ENCODE measurements around the gene RALGPS2.

GRCh38 chr1:178862864-178863263 is 137.8 kb downstream of the RALGPS2 start:
- no peak for TF ChIP-seq CTCF (IDR thresholded peaks at IDR 0.05; ENCODE audit: control extremely low read depth in 1 of 3, insufficient read depth in 1 of 3, low read depth in 1 of 3, low read length in 3 of 3)
- TF ChIP-seq EP300 (IDR thresholded peaks at IDR 0.05; ENCODE audit: borderline replicate concordance in 1 of 2, low read depth in 2 of 2, low read length in 2 of 2) = no peak
- no peak for TF ChIP-seq POLR2AphosphoS5 (IDR thresholded peaks at IDR 0.05; ENCODE audit: low read depth, low read length)
- TF ChIP-seq EZH2 (IDR thresholded peaks at IDR 0.05; ENCODE audit: low read depth, low read length, severe bottlenecking) = no peak
- no peak for TF ChIP-seq CREB1 (IDR thresholded peaks at IDR 0.05)
- no peak for TF ChIP-seq RAD21 (IDR thresholded peaks at IDR 0.05 in 1 of 2, conservative IDR thresholded peaks at IDR 0.05 in 1 of 2; ENCODE audit: low read depth in 2 of 2, low read length in 2 of 2)
- no peak for TF ChIP-seq PHF8 (conservative IDR thresholded peaks at IDR 0.05; ENCODE audit: low read depth, low read length)
- TF ChIP-seq SIN3A (conservative IDR thresholded peaks at IDR 0.05 in 1 of 2, IDR thresholded peaks at IDR 0.05 in 1 of 2; ENCODE audit: low read depth in 1 of 2, low read length in 2 of 2) = no peak
- no peak for TF ChIP-seq JUND (IDR thresholded peaks at IDR 0.05; ENCODE audit: low read length)
- no peak for TF ChIP-seq POLR2A (IDR thresholded peaks at IDR 0.05; ENCODE audit: control extremely low read depth in 1 of 2, low read depth in 2 of 2, low read length in 2 of 2)
- TF ChIP-seq JUN (IDR thresholded peaks at IDR 0.05; ENCODE audit: low read depth, low read length) = no peak
- no peak for TF ChIP-seq ZNF274 (IDR thresholded peaks at IDR 0.05; ENCODE audit: borderline replicate concordance, extremely low read depth, low read length)
- no peak for TF ChIP-seq YY1 (IDR thresholded peaks at IDR 0.05; ENCODE audit: low read depth, low read length)
